Erythroblast (primary cell): ENCODE measurements around the gene SYT10.

ENCODE experiments used
- GATA1 ChIP-seq: IDR thresholded peaks from 2 replicates; pipeline ENCODE4 v1.6.1; 2011; ENCODE audit warnings: low read depth, mild to moderate bottlenecking, control low read depth, low read length, moderate library complexity
- POLR2A ChIP-seq: IDR thresholded peaks from 2 replicates; pipeline ENCODE4 v1.6.1; 2011; ENCODE audit warnings: mild to moderate bottlenecking, low read length

DNA sequence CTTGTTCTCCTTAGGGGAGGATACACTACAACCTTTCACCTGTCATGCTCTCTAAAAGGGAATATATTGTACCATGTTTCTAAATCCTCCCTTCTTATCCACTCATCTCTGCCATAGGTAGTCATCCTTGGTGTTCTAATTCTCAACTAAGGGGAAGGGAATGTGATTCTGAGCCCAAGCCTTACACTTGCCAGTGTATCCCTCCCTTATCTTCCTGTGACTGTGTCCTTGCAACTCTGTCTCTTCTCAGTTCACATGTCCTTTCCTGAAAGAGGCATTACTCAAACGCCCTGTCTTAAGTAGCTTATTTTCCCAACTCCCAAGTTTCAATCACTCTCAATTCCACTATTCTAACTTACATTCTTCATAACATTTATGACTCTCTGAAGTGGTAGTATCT, 44.5 kb upstream of the SYT10 start:
- TF ChIP-seq POLR2A = no peak
- TF ChIP-seq GATA1 = no peak
